Suprapubic skin (tissue), 4 donors: Measurements from ENCODE around the gene SEMA7A. TPM values are rescaled to one million over a fixed set of nuclear protein-coding genes. Genes with fewer than 3 reads are reported as not detected.
A peak's percentile ranks its signal among the peaks of the same experiment; 100 is the strongest.

Source experiments
- DNase-seq, 2 donors: peaks; one replicate each; pipeline ENCODE4 v3.0.0-alpha.2; 2019; ENCODE audit warnings: low spot score in 2 of 2
- H3K27ac ChIP-seq: fragments of 200-600 bp; sonication (generic); one replicate; pipeline ENCODE4 v1.5.1; 2019
- H3K27me3 ChIP-seq: fragments of 200-600 bp; sonication (generic); one replicate; pipeline ENCODE4 v1.5.1; 2019
- H3K36me3 ChIP-seq: fragments of 200-600 bp; sonication (generic); one replicate; pipeline ENCODE4 v1.5.1; 2019
- H3K4me1 ChIP-seq: fragments of 200-600 bp; sonication (generic); one replicate; pipeline ENCODE4 v1.5.1; 2019
- H3K4me3 ChIP-seq: fragments of 200-600 bp; sonication (generic); one replicate; pipeline ENCODE4 v1.5.1; 2019; ENCODE audit warnings: mild to moderate bottlenecking
- H3K9me3 ChIP-seq: fragments of 200-600 bp; sonication (generic); one replicate; pipeline ENCODE4 v1.5.1; 2019
- EP300 ChIP-seq: sonication (generic); formaldehyde crosslinking; IDR thresholded peaks from one replicate; pipeline ENCODE4 v1.6.1; 2017; ENCODE audit warnings: antibody characterized with exemption
- POLR2A ChIP-seq, 2 donors: fragments of 450-650 bp; IDR thresholded peaks; one replicate each; pipeline ENCODE4 v1.6.1; 2017; ENCODE audit warnings: antibody characterized with exemption in 2 of 2, mild to moderate bottlenecking in 2 of 2, moderate library complexity in 2 of 2
- POLR2AphosphoS5 ChIP-seq, 3 donors: sonication (generic); formaldehyde crosslinking; IDR thresholded peaks; one replicate each; pipeline ENCODE4 v1.6.1; 2017; ENCODE audit warnings: antibody characterized with exemption in 3 of 3
- WGBS: methylation state at CpG from one replicate; pipeline ENCODE4 v1.1.5; 2018; 5-methylcytosine and 5-hydroxymethylcytosine counted together
- total RNA-seq, 4 donors: library from RNA; depleted of rRNA; stranded (reverse); fragments of >200 nt; gene quantifications; one replicate each; pipeline ENCODE4 v1.1.0, GENCODE V29; 2016
- TF ChIP-seq, protein P1 (sequence below), 2 donors: fragments of 200-600 bp in 1 of 2; fragments of 450-650 bp in 1 of 2; sonication (generic) in 1 of 2; IDR thresholded peaks; one replicate each; pipeline ENCODE4 v1.5.1; 2016 to 2019; ENCODE audit warnings: antibody characterized with exemption in 2 of 2, mild to moderate bottlenecking in 1 of 2, moderate library complexity in 1 of 2

The SEMA7A gene
- total RNA-seq, 4 donors from 2014 or later, result 10.1 to 31.4 (median 18.0) TPM

DNA sequence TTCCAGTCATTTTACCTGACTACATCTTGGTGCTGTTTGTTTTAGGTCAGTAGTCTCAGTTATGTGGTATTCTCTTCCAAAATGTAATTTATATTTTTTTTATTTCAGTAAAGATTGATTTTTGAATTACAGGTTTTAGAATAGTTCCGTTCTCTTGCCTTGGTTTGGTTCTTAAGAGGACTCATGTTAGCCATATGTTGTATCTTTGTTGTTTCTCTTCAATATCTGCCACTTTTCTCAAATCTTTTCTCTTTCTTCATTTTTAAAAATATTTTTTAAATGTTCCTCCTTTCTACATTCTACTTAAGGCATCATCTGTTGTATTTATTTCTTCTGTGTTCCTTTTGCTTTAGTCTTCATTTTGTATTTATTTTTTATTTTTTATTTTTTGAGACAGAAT lies 32.8 kb upstream of the SEMA7A start:
- Histone ChIP-seq H3K27me3 (no peaks in the 10 kb centered on the region), H3K27ac (no peak overlapping the region), H3K9me3 (no peaks in the 10 kb centered on the region), H3K36me3 (peaks cover 11% of the 10 kb centered on the region), H3K4me1 (peaks cover 11% of the 10 kb centered on the region), H3K4me3 (no peak overlapping the region)
- WGBS, result 96% methylated on average over 1 of the region's 1 CpG
- DNase-seq, result no peak
- TF ChIP-seq POLR2A (IDR thresholded peaks at IDR 0.05), result no peak

DNA sequence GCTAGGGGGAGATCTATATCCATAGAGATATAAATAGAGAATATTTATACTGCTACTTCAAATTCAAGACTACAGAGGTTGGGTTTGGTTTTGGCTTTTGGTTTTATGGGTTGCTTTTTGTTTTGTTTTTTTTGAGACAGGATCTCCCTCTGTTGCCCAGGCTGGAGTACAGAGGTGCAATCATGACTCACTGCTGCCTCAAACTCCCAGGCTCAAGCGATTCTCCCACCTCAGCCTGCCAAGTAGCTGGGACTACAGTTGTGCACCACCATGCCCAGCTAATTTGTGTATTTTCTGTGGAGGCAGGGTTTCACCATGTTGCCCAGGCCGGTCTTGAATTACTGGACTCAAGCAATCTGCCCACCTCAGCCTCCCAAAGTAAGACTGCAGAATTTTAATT lies 31.1 kb upstream of the SEMA7A start:
- 91% methylated on average over 2 of the region's 2 CpGs for WGBS
- Histone ChIP-seq H3K9me3 (no peaks in the 10 kb centered on the region), H3K27me3 (no peaks in the 10 kb centered on the region), H3K36me3 (peaks cover 9% of the 10 kb centered on the region), H3K4me1 (peaks cover 19% of the 10 kb centered on the region), H3K4me3 (no peak overlapping the region), H3K27ac (no peak overlapping the region)
- no peak for TF ChIP-seq POLR2A (IDR thresholded peaks at IDR 0.05)
- TF ChIP-seq POLR2AphosphoS5 (IDR thresholded peaks at IDR 0.05), result no peak
- no peak for TF ChIP-seq EP300
- TF ChIP-seq, protein P1, sequence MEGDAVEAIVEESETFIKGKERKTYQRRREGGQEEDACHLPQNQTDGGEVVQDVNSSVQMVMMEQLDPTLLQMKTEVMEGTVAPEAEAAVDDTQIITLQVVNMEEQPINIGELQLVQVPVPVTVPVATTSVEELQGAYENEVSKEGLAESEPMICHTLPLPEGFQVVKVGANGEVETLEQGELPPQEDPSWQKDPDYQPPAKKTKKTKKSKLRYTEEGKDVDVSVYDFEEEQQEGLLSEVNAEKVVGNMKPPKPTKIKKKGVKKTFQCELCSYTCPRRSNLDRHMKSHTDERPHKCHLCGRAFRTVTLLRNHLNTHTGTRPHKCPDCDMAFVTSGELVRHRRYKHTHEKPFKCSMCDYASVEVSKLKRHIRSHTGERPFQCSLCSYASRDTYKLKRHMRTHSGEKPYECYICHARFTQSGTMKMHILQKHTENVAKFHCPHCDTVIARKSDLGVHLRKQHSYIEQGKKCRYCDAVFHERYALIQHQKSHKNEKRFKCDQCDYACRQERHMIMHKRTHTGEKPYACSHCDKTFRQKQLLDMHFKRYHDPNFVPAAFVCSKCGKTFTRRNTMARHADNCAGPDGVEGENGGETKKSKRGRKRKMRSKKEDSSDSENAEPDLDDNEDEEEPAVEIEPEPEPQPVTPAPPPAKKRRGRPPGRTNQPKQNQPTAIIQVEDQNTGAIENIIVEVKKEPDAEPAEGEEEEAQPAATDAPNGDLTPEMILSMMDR (IDR thresholded peaks at IDR 0.05), result no peak
- peak in 1 of 2 donors; percentile 8 for DNase-seq

DNA sequence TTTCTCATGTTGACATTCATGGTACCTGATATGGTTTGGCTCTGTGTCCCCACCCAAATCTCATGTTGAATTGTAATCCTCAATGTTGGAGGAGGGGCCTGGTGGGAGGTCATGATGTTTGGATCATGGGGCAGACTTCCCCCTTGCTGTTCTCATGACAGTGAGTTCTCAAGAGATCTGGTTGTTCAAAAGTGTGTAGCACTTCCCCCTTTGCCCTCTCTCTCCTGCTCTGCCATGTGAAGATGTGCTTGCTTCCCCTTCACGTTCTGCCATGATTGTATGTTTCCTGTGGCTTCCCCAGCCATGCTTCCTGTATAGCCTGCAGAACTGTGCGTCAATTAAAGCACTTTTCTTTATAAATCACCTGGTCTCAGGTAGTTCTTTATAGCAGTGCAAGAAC lies 30.5 kb upstream of the SEMA7A start:
- H3K4me3 ChIP-seq, result no peak overlapping the region
- no peaks in the 10 kb centered on the region for H3K9me3 ChIP-seq
- H3K36me3 ChIP-seq, result peaks cover 5% of the 10 kb centered on the region
- H3K4me1 ChIP-seq, result peaks cover 20% of the 10 kb centered on the region
- WGBS, result 63% methylated on average over 2 of the region's 2 CpGs
- no peak for DNase-seq
- TF ChIP-seq POLR2A (IDR thresholded peaks at IDR 0.05), result no peak
- TF ChIP-seq EP300, result no peak
- TF ChIP-seq, protein P1 (IDR thresholded peaks at IDR 0.05), result no peak
- TF ChIP-seq POLR2AphosphoS5 (IDR thresholded peaks at IDR 0.05), result no peak
- H3K27ac ChIP-seq, result no peak overlapping the region
- no peaks in the 10 kb centered on the region for H3K27me3 ChIP-seq

DNA sequence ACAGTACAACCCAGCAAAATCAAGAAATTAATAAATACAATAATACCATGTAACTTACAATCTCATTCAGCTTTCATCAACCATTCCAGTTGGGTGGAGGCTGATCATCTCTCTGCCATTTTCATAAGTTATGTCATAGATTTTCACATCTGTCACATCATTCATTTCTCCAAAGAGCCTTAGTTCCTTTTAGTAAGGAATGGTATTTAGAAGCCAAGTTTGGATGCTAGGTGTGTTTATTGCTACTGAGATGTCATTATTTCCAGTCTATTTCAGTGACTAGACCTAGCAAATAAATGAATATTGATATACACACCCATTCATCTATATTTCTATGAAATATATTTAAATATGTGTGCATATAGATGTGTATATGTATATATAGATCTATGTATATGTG lies 29.9 kb upstream of the SEMA7A start:
- Histone ChIP-seq H3K36me3 (peaks cover 5% of the 10 kb centered on the region), H3K4me1 (peaks cover 20% of the 10 kb centered on the region), H3K4me3 (no peak overlapping the region), H3K27me3 (no peaks in the 10 kb centered on the region), H3K27ac (no peak overlapping the region), H3K9me3 (no peaks in the 10 kb centered on the region)
- no peak for TF ChIP-seq EP300
- TF ChIP-seq POLR2A (IDR thresholded peaks at IDR 0.05), result no peak
- no peak for TF ChIP-seq POLR2AphosphoS5 (IDR thresholded peaks at IDR 0.05)
- TF ChIP-seq, protein P1 (IDR thresholded peaks at IDR 0.05), result no peak
- DNase-seq, result no peak

DNA sequence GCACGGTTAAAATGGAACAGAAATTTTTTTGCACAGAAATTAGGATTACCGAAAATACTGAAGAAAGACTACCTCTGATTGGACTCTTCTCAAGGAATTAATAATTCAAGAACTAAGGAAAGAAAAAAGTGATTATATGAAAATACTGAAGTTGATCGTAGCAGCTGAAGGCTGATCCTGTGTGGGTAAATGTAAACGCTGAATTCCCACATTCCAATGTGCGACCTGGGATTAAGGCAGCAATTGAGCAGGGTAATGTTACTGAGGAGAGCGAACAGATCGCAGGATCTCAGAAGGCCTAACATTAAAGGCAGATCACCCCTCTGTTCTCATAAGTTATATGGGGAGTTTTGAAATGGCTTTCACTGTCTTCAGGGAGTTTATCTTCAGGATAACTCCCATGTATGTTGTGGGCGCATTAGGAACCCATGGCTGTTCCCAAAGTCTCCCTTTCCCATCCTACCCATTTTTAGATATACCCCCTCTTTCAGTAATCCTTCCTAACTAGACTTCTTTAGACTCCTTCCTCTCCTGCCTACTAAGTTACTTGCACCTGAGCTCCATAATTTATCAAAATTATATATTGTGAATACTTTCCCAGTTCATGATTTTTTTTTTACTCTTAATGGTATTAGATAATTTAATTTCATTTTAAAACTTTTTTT lies 28.2 kb upstream of the SEMA7A start:
- Histone ChIP-seq H3K27me3 (no peaks in the 10 kb centered on the region), H3K9me3 (no peaks in the 10 kb centered on the region), H3K36me3 (peaks cover 13% of the 10 kb centered on the region), H3K4me3 (peak overlapping the region; percentile 78), H3K27ac (no peak overlapping the region), H3K4me1 (peaks cover 20% of the 10 kb centered on the region)
- 22% methylated on average over 8 of the region's 8 CpGs for WGBS
- DNase-seq, result no peak
- no peak for TF ChIP-seq POLR2A (IDR thresholded peaks at IDR 0.05)
- TF ChIP-seq POLR2AphosphoS5 (IDR thresholded peaks at IDR 0.05), result no peak
- TF ChIP-seq EP300, result no peak
- TF ChIP-seq, protein P1 (IDR thresholded peaks at IDR 0.05), result no peak
